GM23338 (cell line): ENCODE data around the gene NFYB. TPM values are rescaled to one million over a fixed set of nuclear protein-coding genes. Genes with fewer than 3 reads are reported as not detected.

Source experiments
- ATAC-seq: fragments of 200-7000 bp; cut with Tn5 transposase; 3 replicates; pipeline ENCODE4 v1.9.1; 2020
- DNase-seq: peaks from one replicate; pipeline ENCODE4 v3.0.0-alpha.2; 2015; ENCODE audit warnings: low spot score
- H2AFZ ChIP-seq: fragments of 200-600 bp; sonication (generic); 2 replicates; pipeline ENCODE4 v1.8.0; 2016; ENCODE audit warnings: antibody characterized with exemption, mild to moderate bottlenecking, moderate library complexity
- H3F3A ChIP-seq: fragments of 200-600 bp; sonication (generic); replicated peaks from 2 replicates; pipeline ENCODE4 v1.8.0; 2017; ENCODE audit warnings: antibody characterized with exemption, mixed run types, low read depth
- H3K27ac ChIP-seq: fragments of 200-600 bp; sonication (generic); 2 replicates; pipeline ENCODE4 v1.6.1; 2016; ENCODE audit warnings: low read depth
- H3K27me3 ChIP-seq: fragments of 200-600 bp; sonication (generic); 2 replicates; pipeline ENCODE4 v1.8.0; 2016; ENCODE audit warnings: mild to moderate bottlenecking, mixed run types, moderate library complexity; ENCODE audit not compliant: insufficient read depth
- H3K36me3 ChIP-seq: fragments of 200-600 bp; sonication (generic); 2 replicates; pipeline ENCODE4 v1.8.0; 2016; ENCODE audit warnings: mild to moderate bottlenecking; ENCODE audit not compliant: insufficient read depth
- H3K4me1 ChIP-seq: fragments of 200-600 bp; sonication (generic); 2 replicates; pipeline ENCODE4 v1.8.0; 2016; ENCODE audit warnings: mild to moderate bottlenecking, moderate library complexity; ENCODE audit not compliant: insufficient read depth
- H3K4me2 ChIP-seq: fragments of 200-600 bp; sonication (generic); 2 replicates; pipeline ENCODE4 v1.7.1; 2017; ENCODE audit warnings: mixed run types
- H3K4me3 ChIP-seq: fragments of 200-600 bp; sonication (generic); 2 replicates; pipeline ENCODE4 v1.6.1; 2016; ENCODE audit warnings: mixed run types
- H3K79me2 ChIP-seq: fragments of 200-600 bp; sonication (generic); replicated peaks from 2 replicates; pipeline ENCODE4 v1.8.0; 2017; ENCODE audit warnings: mild to moderate bottlenecking; ENCODE audit not compliant: insufficient read depth
- H3K9me2 ChIP-seq: fragments of 200-600 bp; sonication (generic); 2 replicates; pipeline ENCODE4 v1.8.0; 2017; ENCODE audit not compliant: insufficient read depth
- H4K20me1 ChIP-seq: fragments of 200-600 bp; sonication (generic); replicated peaks from 2 replicates; pipeline ENCODE4 v1.8.0; 2017; ENCODE audit warnings: mild to moderate bottlenecking; ENCODE audit not compliant: insufficient read depth
- H3K27ac Mint-ChIP-seq: 2 replicates; pipeline ENCODE4 v1.8.0; 2020; ENCODE audit warnings: inconsistent platforms, mild to moderate bottlenecking, moderate library complexity, mixed read lengths
- H3K27me3 Mint-ChIP-seq: 3 replicates; pipeline ENCODE4 v1.8.0; 2022; ENCODE audit warnings: low read depth, mild to moderate bottlenecking, moderate library complexity, mixed read lengths, inconsistent platforms; ENCODE audit not compliant: insufficient read depth, poor library complexity
- H3K36me3 Mint-ChIP-seq: 3 replicates; pipeline ENCODE4 v1.8.0; 2021; ENCODE audit warnings: low read depth, mild to moderate bottlenecking, inconsistent platforms, moderate library complexity, mixed read lengths
- H3K4me1 Mint-ChIP-seq: 3 replicates; pipeline ENCODE4 v1.8.0; 2020; ENCODE audit warnings: mild to moderate bottlenecking, inconsistent platforms, mixed read lengths
- H3K4me3 Mint-ChIP-seq: 3 replicates; pipeline ENCODE4 v1.8.0; 2021; ENCODE audit warnings: moderate library complexity, mild to moderate bottlenecking, inconsistent platforms, mixed read lengths
- H3K9me3 Mint-ChIP-seq: 3 replicates; pipeline ENCODE4 v1.8.0; 2020; ENCODE audit warnings: moderate library complexity, mild to moderate bottlenecking, inconsistent platforms, mixed read lengths
- CREB1 ChIP-seq: fragments of 250-450 bp; sonication (Bioruptor Pico); IDR thresholded peaks from 2 replicates; pipeline ENCODE4 v1.5.0; 2020; ENCODE audit warnings: low read depth, mild to moderate bottlenecking, moderate library complexity
- CTCF ChIP-seq, 2 experiments: fragments of 200-600 bp in 1 of 2; sonication (generic) in 1 of 2; conservative IDR thresholded peaks; 2 replicates each; pipeline versions ENCODE4 v1.5.1 to v1.6.1; 2016 to 2017; ENCODE audit warnings: antibody characterized with exemption in 2 of 2, low read depth in 2 of 2, mild to moderate bottlenecking in 2 of 2, moderate library complexity in 1 of 2
- EZH2 ChIP-seq: fragments of 200-600 bp; sonication (generic); IDR thresholded peaks from one replicate; pipeline ENCODE4 v1.8.0; 2017; ENCODE audit warnings: antibody characterized with exemption, mild to moderate bottlenecking, low read depth; ENCODE audit not compliant: unreplicated experiment
- EZH2phosphoT487 ChIP-seq: fragments of 200-600 bp; sonication (generic); IDR thresholded peaks from one replicate; pipeline ENCODE4 v1.8.1; 2018; ENCODE audit warnings: antibody characterized with exemption; ENCODE audit not compliant: unreplicated experiment
- JUNB ChIP-seq: IDR thresholded peaks from one replicate; pipeline ENCODE4 v1.6.1; 2016; ENCODE audit warnings: antibody characterized with exemption; ENCODE audit not compliant: unreplicated experiment
- NANOG ChIP-seq: IDR thresholded peaks from 2 replicates; pipeline ENCODE4 v1.6.1; 2016; ENCODE audit warnings: antibody characterized with exemption, borderline replicate concordance
- POLR2AphosphoS5 ChIP-seq: IDR thresholded peaks from 2 replicates; pipeline ENCODE4 v1.6.1; 2016; ENCODE audit warnings: antibody characterized with exemption, low read depth
- STAT1 ChIP-seq: IDR thresholded peaks from one replicate; pipeline ENCODE4 v1.6.1; 2016; ENCODE audit warnings: antibody characterized with exemption; ENCODE audit not compliant: unreplicated experiment
- ZNF114 ChIP-seq: fragments of 250-450 bp; sonication (Bioruptor Pico); IDR thresholded peaks from 2 replicates; pipeline ENCODE4 v1.5.0; 2020; ENCODE audit warnings: mild to moderate bottlenecking, moderate library complexity
- ZNF331 ChIP-seq: fragments of 250-450 bp; sonication (Bioruptor Pico); IDR thresholded peaks from 2 replicates; pipeline ENCODE4 v1.5.0; 2020; ENCODE audit warnings: low read depth, mild to moderate bottlenecking, moderate library complexity
- ZNF462 ChIP-seq: fragments of 250-450 bp; sonication (Bioruptor Pico); IDR thresholded peaks from 2 replicates; pipeline ENCODE4 v1.5.0; 2020; ENCODE audit warnings: mild to moderate bottlenecking, moderate library complexity
- polyA plus RNA-seq: library from polyadenylated mRNA; unstranded; fragments of >200 nt; fragmentation: Nextera tagmentation; extraction: Ambion mirVana; gene quantifications from 2 replicates; pipeline ENCODE4 v1.2.1, GENCODE V29; 2016
- total RNA-seq: library from RNA; depleted of rRNA; stranded (reverse); fragments of >200 nt; shearing (Covaris generic); gene quantifications from 2 replicates; pipeline ENCODE4 v1.2.3, GENCODE V29; 2014
- TF ChIP-seq, protein P1 (sequence below): IDR thresholded peaks from one replicate; pipeline ENCODE4 v1.6.1; 2018; ENCODE audit warnings: antibody characterized with exemption; ENCODE audit not compliant: unreplicated experiment
- TF ChIP-seq, protein P2 (sequence below): IDR thresholded peaks from 2 replicates; pipeline ENCODE4 v1.6.1; 2016; ENCODE audit warnings: antibody characterized with exemption

Gene NFYB
- total and polyA plus RNA-seq, 2 experiments from 2014 or later, result 32.7 to 67.2 TPM

DNA sequence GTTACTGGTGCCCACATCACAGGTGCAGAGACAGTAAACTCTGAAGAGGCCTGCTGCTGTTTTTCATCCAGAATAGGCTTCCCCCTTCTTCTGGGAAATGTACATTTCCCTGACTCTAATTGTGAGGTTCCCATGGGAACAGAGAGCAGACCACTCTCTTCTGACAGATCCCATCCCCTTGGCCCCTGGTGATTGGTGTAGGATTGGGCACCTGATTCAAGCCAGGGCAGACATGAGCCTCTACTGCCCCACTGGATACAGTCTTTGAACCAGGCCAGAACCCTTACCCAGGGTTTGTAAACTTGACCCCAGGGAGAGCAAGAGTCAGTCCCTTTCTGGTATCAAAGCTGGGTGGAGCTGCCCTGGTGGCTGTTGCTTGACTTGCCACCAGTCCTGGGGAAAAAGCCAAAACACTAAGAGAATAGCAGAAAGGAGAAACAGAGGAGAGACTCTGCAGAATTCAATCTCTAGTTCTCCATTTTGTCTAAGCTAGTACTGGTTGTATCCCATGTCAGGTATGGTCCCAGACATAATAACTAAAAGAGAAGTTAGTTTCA, 14.8 kb upstream of the NFYB start:
- Histone ChIP-seq H3K79me2 (no peaks in the 10 kb centered on the region), H3K9me2 (no peaks in the 10 kb centered on the region), H3F3A (no peaks in the 10 kb centered on the region), H3K4me3 (no peak overlapping the region), H3K4me1 (no peaks in the 10 kb centered on the region), H3K27ac (no peak overlapping the region), H2AFZ (0 out of 2 replicates have a peak overlapping the region, but pooled peaks have one; percentile 28), H3K4me2 (no peak overlapping the region), H4K20me1 (no peaks in the 10 kb centered on the region), H3K27me3 (no peaks in the 10 kb centered on the region), H3K36me3 (no peaks in the 10 kb centered on the region)
- Mint-ChIP-seq H3K36me3 (no peaks in the 10 kb centered on the region), H3K4me1 (no peaks in the 10 kb centered on the region), H3K9me3 (no peaks in the 10 kb centered on the region), H3K27ac (no peak overlapping the region), H3K4me3 (no peak overlapping the region), H3K27me3 (peaks cover 2% of the 10 kb centered on the region)
- no peak for ATAC-seq
- TF ChIP-seq ZNF462 (CRISPR knock-in tag), result no peak
- TF ChIP-seq, protein P1, sequence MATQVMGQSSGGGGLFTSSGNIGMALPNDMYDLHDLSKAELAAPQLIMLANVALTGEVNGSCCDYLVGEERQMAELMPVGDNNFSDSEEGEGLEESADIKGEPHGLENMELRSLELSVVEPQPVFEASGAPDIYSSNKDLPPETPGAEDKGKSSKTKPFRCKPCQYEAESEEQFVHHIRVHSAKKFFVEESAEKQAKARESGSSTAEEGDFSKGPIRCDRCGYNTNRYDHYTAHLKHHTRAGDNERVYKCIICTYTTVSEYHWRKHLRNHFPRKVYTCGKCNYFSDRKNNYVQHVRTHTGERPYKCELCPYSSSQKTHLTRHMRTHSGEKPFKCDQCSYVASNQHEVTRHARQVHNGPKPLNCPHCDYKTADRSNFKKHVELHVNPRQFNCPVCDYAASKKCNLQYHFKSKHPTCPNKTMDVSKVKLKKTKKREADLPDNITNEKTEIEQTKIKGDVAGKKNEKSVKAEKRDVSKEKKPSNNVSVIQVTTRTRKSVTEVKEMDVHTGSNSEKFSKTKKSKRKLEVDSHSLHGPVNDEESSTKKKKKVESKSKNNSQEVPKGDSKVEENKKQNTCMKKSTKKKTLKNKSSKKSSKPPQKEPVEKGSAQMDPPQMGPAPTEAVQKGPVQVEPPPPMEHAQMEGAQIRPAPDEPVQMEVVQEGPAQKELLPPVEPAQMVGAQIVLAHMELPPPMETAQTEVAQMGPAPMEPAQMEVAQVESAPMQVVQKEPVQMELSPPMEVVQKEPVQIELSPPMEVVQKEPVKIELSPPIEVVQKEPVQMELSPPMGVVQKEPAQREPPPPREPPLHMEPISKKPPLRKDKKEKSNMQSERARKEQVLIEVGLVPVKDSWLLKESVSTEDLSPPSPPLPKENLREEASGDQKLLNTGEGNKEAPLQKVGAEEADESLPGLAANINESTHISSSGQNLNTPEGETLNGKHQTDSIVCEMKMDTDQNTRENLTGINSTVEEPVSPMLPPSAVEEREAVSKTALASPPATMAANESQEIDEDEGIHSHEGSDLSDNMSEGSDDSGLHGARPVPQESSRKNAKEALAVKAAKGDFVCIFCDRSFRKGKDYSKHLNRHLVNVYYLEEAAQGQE, result no peak
- no peak for TF ChIP-seq STAT1
- no peak for TF ChIP-seq POLR2AphosphoS5
- TF ChIP-seq, protein P2, sequence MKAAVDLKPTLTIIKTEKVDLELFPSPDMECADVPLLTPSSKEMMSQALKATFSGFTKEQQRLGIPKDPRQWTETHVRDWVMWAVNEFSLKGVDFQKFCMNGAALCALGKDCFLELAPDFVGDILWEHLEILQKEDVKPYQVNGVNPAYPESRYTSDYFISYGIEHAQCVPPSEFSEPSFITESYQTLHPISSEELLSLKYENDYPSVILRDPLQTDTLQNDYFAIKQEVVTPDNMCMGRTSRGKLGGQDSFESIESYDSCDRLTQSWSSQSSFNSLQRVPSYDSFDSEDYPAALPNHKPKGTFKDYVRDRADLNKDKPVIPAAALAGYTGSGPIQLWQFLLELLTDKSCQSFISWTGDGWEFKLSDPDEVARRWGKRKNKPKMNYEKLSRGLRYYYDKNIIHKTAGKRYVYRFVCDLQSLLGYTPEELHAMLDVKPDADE, result no peak
- TF ChIP-seq JUNB, result no peak
- TF ChIP-seq ZNF114 (CRISPR knock-in tag), result no peak
- no peak for TF ChIP-seq CTCF (conservative IDR thresholded peaks at IDR 0.05; ENCODE audit: low read depth in 2 of 2)
- TF ChIP-seq EZH2, result no peak
- no peak for TF ChIP-seq NANOG
- TF ChIP-seq ZNF331, result no peak
- TF ChIP-seq EZH2phosphoT487, result no peak
- no peak for TF ChIP-seq CREB1 (CRISPR knock-in tag)
- DNase-seq, result peak; percentile 14
